Sigmoid colon (tissue), 7 donors: ENCODE measurements around the gene AFDN. TPM values are rescaled to one million over a fixed set of nuclear protein-coding genes. Genes with fewer than 3 reads are reported as not detected.

Source experiments
- DNase-seq: peaks from one replicate; pipeline ENCODE4 v3.0.0-alpha.2; 2019
- H3K27ac ChIP-seq, 4 donors: fragments of 200-600 bp; sonication (generic); one replicate each; pipeline ENCODE4 v1.5.1; 2016 to 2019; ENCODE audit warnings: mild to moderate bottlenecking in 1 of 4
- H3K27me3 ChIP-seq, 3 donors: fragments of 200-600 bp; sonication (generic); one replicate each; pipeline ENCODE4 v1.5.1; 2019; ENCODE audit warnings: mild to moderate bottlenecking in 1 of 3
- H3K36me3 ChIP-seq, 4 donors: fragments of 200-600 bp; sonication (generic); one replicate each; pipeline ENCODE4 v1.5.1; 2016 to 2019
- H3K4me1 ChIP-seq, 4 donors: fragments of 200-600 bp; sonication (generic); one replicate each; pipeline ENCODE4 v1.5.1; 2017 to 2019
- H3K4me3 ChIP-seq, 4 donors: fragments of 200-600 bp; sonication (generic); one replicate each; pipeline ENCODE4 v1.5.1; 2017 to 2019; ENCODE audit warnings: mild to moderate bottlenecking in 2 of 4, moderate library complexity in 1 of 4
- H3K9me3 ChIP-seq, 4 donors: fragments of 200-600 bp in 3 of 4; sonication (generic) in 3 of 4; one replicate each; pipeline versions ENCODE4 v1.5.1 to v1.6.1; 2013 to 2019
- CTCF ChIP-seq, 4 experiments: fragments of 450-650 bp in 3 of 4; fragments of 200-600 bp in 1 of 4; IDR thresholded peaks; one replicate each; pipeline ENCODE4 v1.5.1; 2016 to 2019; ENCODE audit warnings: antibody characterized with exemption in 4 of 4, mild to moderate bottlenecking in 3 of 4, moderate library complexity in 2 of 4
- EP300 ChIP-seq, 4 donors: sonication (generic); formaldehyde crosslinking; IDR thresholded peaks; one replicate each; pipeline ENCODE4 v1.6.1; 2017; ENCODE audit warnings: antibody characterized with exemption in 4 of 4
- POLR2A ChIP-seq, 2 donors: fragments of 450-650 bp; IDR thresholded peaks; one replicate each; pipeline ENCODE4 v1.6.1; 2016; ENCODE audit warnings: antibody characterized with exemption in 2 of 2, mild to moderate bottlenecking in 2 of 2, moderate library complexity in 2 of 2
- POLR2AphosphoS5 ChIP-seq, 4 donors: sonication (generic); formaldehyde crosslinking; IDR thresholded peaks; one replicate each; pipeline ENCODE4 v1.6.1; 2017; ENCODE audit warnings: antibody characterized with exemption in 4 of 4
- WGBS, 2 donors: extraction: QIAGEN DNeasy Blood & Tissue Kit; methylation state at CpG; one replicate each; pipeline ENCODE4 v1.1.7; 2013; 5-methylcytosine and 5-hydroxymethylcytosine counted together
- intact Hi-C: fragments of 100-400 bp; cut with DNase I; formaldehyde crosslinking; loops from one replicate; pipeline ENCODE4 v1.15.1; 2023
- polyA plus RNA-seq, 3 donors: library from polyadenylated mRNA; stranded (reverse); fragments of 200-250 nt; gene quantifications; one replicate each; pipeline ENCODE4 v1.2.3, GENCODE V29; 2013
- total RNA-seq, 4 donors: library from RNA; depleted of rRNA; stranded (reverse); fragments of >200 nt; gene quantifications; one replicate each; pipeline ENCODE4 v1.1.0, GENCODE V29; 2016
- donor health status: healthy with polysubstance abuse.
- donor health status: Bipolar disorder and iron deficiency.
- donor health status: healthy.

The AFDN gene
- total and polyA plus RNA-seq, 7 donors = 43.2 to 104 (median 83.6) TPM

- no peaks in the 10 kb centered on the region for H3K27me3 ChIP-seq
- intact Hi-C loops = no loop called here
- H3K36me3 ChIP-seq = peaks cover 8 to 78% (median 25%) of the 10 kb centered on the region in 4 donors
- H3K9me3 ChIP-seq = no peaks in the 10 kb centered on the region
- peak overlapping the region in 1 of 4 donors; percentile 1 for H3K27ac ChIP-seq
- DNase-seq = no peak
- H3K4me3 ChIP-seq = no peak overlapping the region
- WGBS, 2 donors = 19 to 71% methylated on average over 39 of the region's 39 CpGs
- H3K4me1 ChIP-seq = no peaks in the 10 kb centered on the region
- no peak for TF ChIP-seq POLR2AphosphoS5 (IDR thresholded peaks at IDR 0.05)
- no peak for TF ChIP-seq CTCF (IDR thresholded peaks at IDR 0.05)
- TF ChIP-seq EP300 (IDR thresholded peaks at IDR 0.05) = no peak
- TF ChIP-seq POLR2A (IDR thresholded peaks at IDR 0.05) = no peak
These were observed 139.2 kb downstream of the AFDN start for GRCh38 chr6:167965592-167966539.

- Histone ChIP-seq H3K36me3 (peaks cover 8 to 84% (median 25%) of the 10 kb centered on the region in 4 donors), H3K4me1 (no peaks in the 10 kb centered on the region), H3K4me3 (no peak overlapping the region), H3K27ac (no peak overlapping the region), H3K27me3 (no peaks in the 10 kb centered on the region), H3K9me3 (no peaks in the 10 kb centered on the region)
- no peak for TF ChIP-seq EP300 (IDR thresholded peaks at IDR 0.05)
- TF ChIP-seq POLR2AphosphoS5 (IDR thresholded peaks at IDR 0.05) = no peak
- TF ChIP-seq CTCF (IDR thresholded peaks at IDR 0.05) = no peak
- TF ChIP-seq POLR2A (IDR thresholded peaks at IDR 0.05) = no peak
- WGBS, 2 donors = 46 to 84% methylated on average over 8 of the region's 8 CpGs
- no peak for DNase-seq
- intact Hi-C loops = no loop called here
These were observed 139.8 kb downstream of the AFDN start for GRCh38 chr6:167966540-167966905.

- TF ChIP-seq EP300 (IDR thresholded peaks at IDR 0.05) (no peak), CTCF (IDR thresholded peaks at IDR 0.05) (peak in 2 of 4 experiments; percentile 23 to 24)
- Histone ChIP-seq H3K4me1 (no peaks in the 10 kb centered on the region), H3K27me3 (no peaks in the 10 kb centered on the region), H3K4me3 (no peak overlapping the region), H3K9me3 (no peaks in the 10 kb centered on the region), H3K27ac (no peak overlapping the region), H3K36me3 (peaks cover 8 to 75% (median 22%) of the 10 kb centered on the region in 4 donors)
- intact Hi-C loops = no loop called here
- 65 to 88% methylated on average over 6 of the region's 6 CpGs for WGBS, 2 donors
- DNase-seq = no peak
These were observed 141.4 kb downstream of the AFDN start for GRCh38 chr6:167968091-167968490.

- TF ChIP-seq EP300 (IDR thresholded peaks at IDR 0.05) = no peak
- TF ChIP-seq CTCF (IDR thresholded peaks at IDR 0.05) = no peak
- TF ChIP-seq POLR2A (IDR thresholded peaks at IDR 0.05) = no peak
- no peak for TF ChIP-seq POLR2AphosphoS5 (IDR thresholded peaks at IDR 0.05)
- H3K9me3 ChIP-seq = no peaks in the 10 kb centered on the region
- DNase-seq = no peak
- 88 to 93% methylated on average over 10 of the region's 10 CpGs for WGBS, 2 donors
- H3K27ac ChIP-seq = no peak overlapping the region
- H3K4me3 ChIP-seq = no peak overlapping the region
- intact Hi-C loops = no loop called here
- no peaks in the 10 kb centered on the region for H3K4me1 ChIP-seq
- no peaks in the 10 kb centered on the region for H3K27me3 ChIP-seq
- H3K36me3 ChIP-seq = peaks cover 8 to 61% (median 21%) of the 10 kb centered on the region in 4 donors
These were observed 143.5 kb downstream of the AFDN start for GRCh38 chr6:167970230-167970629.
